Neutrophil (primary cell): ENCODE data around the gene KIF26B.

Experiments
- H3K27ac ChIP-seq: fragments of 200-600 bp; sonication (generic); 2 replicates; pipeline ENCODE4 v1.5.1; 2016; ENCODE audit warnings: mild to moderate bottlenecking, moderate library complexity
- H3K27me3 ChIP-seq: fragments of 200-600 bp; sonication (generic); 2 replicates; pipeline ENCODE4 v1.6.0; 2016; ENCODE audit warnings: mild to moderate bottlenecking
- H3K36me3 ChIP-seq: fragments of 200-600 bp; sonication (generic); 2 replicates; pipeline ENCODE4 v1.5.1; 2017
- H3K4me1 ChIP-seq, 2 experiments: fragments of 200-600 bp in 1 of 2; sonication (generic) in 1 of 2; 1 replicate in 1 of 2; 2 replicates in 1 of 2; pipeline versions ENCODE4 v1.5.1 to v1.6.1; 2013 to 2016; ENCODE audit warnings: low read depth in 1 of 2, low read length in 1 of 2, mild to moderate bottlenecking in 1 of 2, moderate library complexity in 1 of 2; ENCODE audit not compliant: control insufficient read depth in 1 of 2, insufficient read depth in 1 of 2
- H3K4me3 ChIP-seq, 2 experiments: fragments of 200-600 bp in 1 of 2; sonication (generic) in 1 of 2; 1 replicate in 1 of 2; 2 replicates in 1 of 2; pipeline ENCODE4 v1.5.1; 2013 to 2016; ENCODE audit warnings: low read depth in 1 of 2, low read length in 1 of 2, mild to moderate bottlenecking in 1 of 2, moderate library complexity in 1 of 2
- H3K9me3 ChIP-seq: fragments of 200-600 bp; sonication (generic); 2 replicates; pipeline ENCODE4 v1.5.1; 2016
- CTCF ChIP-seq: fragments of 200-600 bp; sonication (generic); IDR thresholded peaks from 2 replicates; pipeline ENCODE4 v1.5.1; 2016; ENCODE audit warnings: antibody characterized with exemption

Gene KIF26B

GRCh38 chr1:245261786-245262185 is 107.0 kb downstream of the KIF26B start:
- Histone ChIP-seq H3K4me3 (no peak overlapping the region), H3K27me3 (peaks cover 38% of the 10 kb centered on the region), H3K9me3 (no peaks in the 10 kb centered on the region), H3K36me3 (no peaks in the 10 kb centered on the region), H3K27ac (no peak overlapping the region), H3K4me1 (peaks cover 0 to 4% of the 10 kb centered on the region in 2 experiments)
- no peak for TF ChIP-seq CTCF

- Histone ChIP-seq H3K27me3 (peaks cover 20% of the 10 kb centered on the region), H3K36me3 (no peaks in the 10 kb centered on the region), H3K4me1 (peaks cover 0 to 4% of the 10 kb centered on the region in 2 experiments), H3K27ac (no peak overlapping the region), H3K4me3 (no peak overlapping the region), H3K9me3 (no peaks in the 10 kb centered on the region)
- no peak for TF ChIP-seq CTCF
Measured at GRCh38 chr1:245263529-245264095, 108.8 kb downstream of the KIF26B start.

- Histone ChIP-seq H3K27me3 (peaks cover 14% of the 10 kb centered on the region), H3K27ac (no peak overlapping the region), H3K9me3 (no peaks in the 10 kb centered on the region), H3K36me3 (no peaks in the 10 kb centered on the region), H3K4me3 (no peak overlapping the region), H3K4me1 (peaks cover 0 to 4% of the 10 kb centered on the region in 2 experiments)
- no peak for TF ChIP-seq CTCF
Measured at GRCh38 chr1:245264226-245264625, 109.4 kb downstream of the KIF26B start.

GRCh38 chr1:245266105-245266504 is 111.3 kb downstream of the KIF26B start:
- H3K4me1 ChIP-seq, result no peaks in the 10 kb centered on the region
- H3K27ac ChIP-seq, result no peak overlapping the region
- no peaks in the 10 kb centered on the region for H3K36me3 ChIP-seq
- peaks cover 12% of the 10 kb centered on the region for H3K27me3 ChIP-seq
- H3K4me3 ChIP-seq, result no peak overlapping the region
- H3K9me3 ChIP-seq, result no peaks in the 10 kb centered on the region
- no peak for TF ChIP-seq CTCF

GRCh38 chr1:245270063-245270462 is 115.3 kb downstream of the KIF26B start:
- H3K27me3 ChIP-seq, result no peaks in the 10 kb centered on the region
- H3K4me3 ChIP-seq, result no peak overlapping the region
- no peaks in the 10 kb centered on the region for H3K36me3 ChIP-seq
- no peak overlapping the region for H3K27ac ChIP-seq
- H3K9me3 ChIP-seq, result no peaks in the 10 kb centered on the region
- no peaks in the 10 kb centered on the region for H3K4me1 ChIP-seq
- no peak for TF ChIP-seq CTCF

- no peaks in the 10 kb centered on the region for H3K36me3 ChIP-seq
- H3K27ac ChIP-seq, result no peak overlapping the region
- no peaks in the 10 kb centered on the region for H3K4me1 ChIP-seq
- H3K9me3 ChIP-seq, result no peaks in the 10 kb centered on the region
- H3K27me3 ChIP-seq, result no peaks in the 10 kb centered on the region
- no peak for TF ChIP-seq CTCF
- H3K4me3 ChIP-seq, result no peak overlapping the region
Measured at GRCh38 chr1:245270972-245271371, 116.2 kb downstream of the KIF26B start.
